GM13977 (cell line): Measurements from ENCODE around the gene GLE1.
"Not testable (repeated sequence)": the region's sequence is repeated elsewhere in the genome, so short reads cannot be mapped to it uniquely, and the experiment has no call there.

Experiments used
- DNase-seq: peaks from one replicate; pipeline ENCODE4 v3.0.0; 2012; ENCODE audit warnings: low spot score
- in situ Hi-C: fragments of 300-500 bp; cut with MboI; formaldehyde crosslinking; loops from one replicate; pipeline ENCODE4 v1.12.0; 2022; ENCODE audit warnings: low sequenced_read_pairs, low pct_unique_long_range_greater_than_20kb, mixed read lengths, inconsistent platforms; ENCODE audit not compliant: unreplicated experiment
- TF ChIP-seq, protein P1 (sequence below): IDR thresholded peaks from 2 replicates; pipeline ENCODE4 v1.5.1; 2012; ENCODE audit warnings: mild to moderate bottlenecking, control low read depth; ENCODE audit not compliant: insufficient read depth; ENCODE audit errors: extremely low read depth, missing control alignments

Gene GLE1

DNA sequence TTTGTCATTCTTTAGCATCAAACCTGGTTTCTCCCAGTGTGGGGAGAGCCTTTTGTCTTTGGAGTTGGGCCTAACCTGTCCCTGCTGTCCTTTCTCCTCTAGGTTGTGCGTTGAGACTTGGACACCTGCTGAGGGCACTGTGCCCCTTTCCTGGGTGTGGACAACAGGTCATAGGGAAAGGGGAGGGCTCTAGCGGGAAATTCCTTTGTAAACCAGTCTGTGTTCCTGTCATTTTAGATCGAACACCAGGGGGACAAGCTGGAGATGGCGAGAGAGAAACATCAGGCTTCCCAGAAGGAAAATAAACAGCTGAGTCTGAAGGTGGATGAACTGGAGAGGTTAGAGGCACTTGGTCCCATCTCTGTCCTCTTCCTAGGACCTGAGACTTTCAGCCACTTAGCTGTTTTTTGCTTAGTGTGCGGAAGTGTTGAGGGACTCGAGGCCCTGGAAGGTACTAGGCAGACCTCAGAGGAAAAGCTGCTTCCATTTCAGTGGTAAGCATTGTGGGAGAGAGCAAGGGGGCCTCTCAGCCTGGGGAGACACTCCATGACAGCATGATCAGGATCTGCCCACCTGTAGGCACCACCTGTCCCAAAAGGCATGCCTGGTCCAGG, 8.6 kb upstream of the GLE1 start:
- TF ChIP-seq, protein P1, sequence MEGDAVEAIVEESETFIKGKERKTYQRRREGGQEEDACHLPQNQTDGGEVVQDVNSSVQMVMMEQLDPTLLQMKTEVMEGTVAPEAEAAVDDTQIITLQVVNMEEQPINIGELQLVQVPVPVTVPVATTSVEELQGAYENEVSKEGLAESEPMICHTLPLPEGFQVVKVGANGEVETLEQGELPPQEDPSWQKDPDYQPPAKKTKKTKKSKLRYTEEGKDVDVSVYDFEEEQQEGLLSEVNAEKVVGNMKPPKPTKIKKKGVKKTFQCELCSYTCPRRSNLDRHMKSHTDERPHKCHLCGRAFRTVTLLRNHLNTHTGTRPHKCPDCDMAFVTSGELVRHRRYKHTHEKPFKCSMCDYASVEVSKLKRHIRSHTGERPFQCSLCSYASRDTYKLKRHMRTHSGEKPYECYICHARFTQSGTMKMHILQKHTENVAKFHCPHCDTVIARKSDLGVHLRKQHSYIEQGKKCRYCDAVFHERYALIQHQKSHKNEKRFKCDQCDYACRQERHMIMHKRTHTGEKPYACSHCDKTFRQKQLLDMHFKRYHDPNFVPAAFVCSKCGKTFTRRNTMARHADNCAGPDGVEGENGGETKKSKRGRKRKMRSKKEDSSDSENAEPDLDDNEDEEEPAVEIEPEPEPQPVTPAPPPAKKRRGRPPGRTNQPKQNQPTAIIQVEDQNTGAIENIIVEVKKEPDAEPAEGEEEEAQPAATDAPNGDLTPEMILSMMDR, result no peak
- in situ Hi-C loops, result no loop called here
- DNase-seq, result no peak

GRCh38 chr9:128497824-128498610, 6.5 kb upstream of the GLE1 start:
- in situ Hi-C loops, result no loop called here
- DNase-seq, result no peak
- TF ChIP-seq, protein P1, result peak; percentile 7

DNA sequence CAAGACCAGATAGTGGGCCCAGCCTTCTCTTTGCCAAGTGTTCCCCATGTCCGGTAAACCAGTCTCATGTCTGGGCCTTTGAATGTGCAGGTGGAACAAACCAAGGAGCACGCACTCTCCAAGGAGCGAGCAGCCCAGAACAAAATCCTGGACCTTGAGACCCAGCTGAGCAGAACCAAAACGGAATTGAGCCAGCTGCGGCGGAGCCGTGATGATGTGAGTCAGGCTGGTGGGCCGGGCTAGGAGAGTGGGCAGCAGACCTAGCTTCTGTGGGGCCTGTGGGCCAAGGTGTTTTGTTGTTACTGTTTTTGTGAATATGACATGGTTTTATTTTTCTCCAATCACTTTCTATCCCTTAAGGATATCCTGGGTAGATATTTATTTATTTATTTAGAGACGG, 5.6 kb upstream of the GLE1 start:
- DNase-seq, result no peak
- in situ Hi-C loops, result no loop called here
- TF ChIP-seq, protein P1, result no peak

DNA sequence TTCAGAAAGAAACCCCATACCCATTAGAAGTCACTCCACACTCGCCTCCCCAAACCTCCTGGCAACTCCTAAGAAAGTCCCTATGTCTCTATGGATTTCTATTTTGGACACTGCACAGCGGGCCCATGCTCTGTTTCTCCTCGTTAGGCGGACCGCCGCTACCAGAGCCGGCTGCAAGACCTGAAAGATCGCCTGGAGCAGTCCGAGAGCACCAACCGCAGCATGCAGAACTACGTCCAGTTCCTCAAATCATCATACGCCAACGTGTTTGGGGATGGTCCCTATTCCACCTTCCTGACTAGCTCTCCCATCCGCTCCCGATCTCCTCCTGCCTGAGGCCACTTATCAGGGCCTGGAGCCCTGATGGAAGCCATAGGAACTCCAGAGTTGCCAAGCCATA, 4.6 kb upstream of the GLE1 start:
- no peak for DNase-seq
- TF ChIP-seq, protein P1, result no peak
- in situ Hi-C loops, result no loop called here

DNA sequence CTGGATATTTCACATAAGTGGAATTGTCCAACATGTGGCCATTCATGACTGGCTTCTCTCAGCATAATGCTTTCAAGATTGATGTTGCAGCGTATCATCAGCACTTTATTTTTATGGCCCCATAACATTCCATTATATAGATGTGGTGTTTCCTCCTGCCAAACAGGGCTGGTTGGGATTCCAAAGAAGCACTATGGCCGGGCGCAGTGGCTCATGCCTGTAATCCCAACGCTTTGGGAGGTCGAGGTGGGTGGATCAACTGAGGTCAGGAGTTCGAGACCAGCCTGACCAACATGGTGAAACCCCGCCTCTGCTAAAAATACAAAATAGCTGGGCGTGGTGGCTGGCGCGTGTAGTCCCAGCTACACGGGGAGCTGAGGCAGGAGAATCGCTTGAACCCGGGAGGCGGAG, 1.1 kb upstream of the GLE1 start:
- in situ Hi-C loops, DNase-seq: not testable (repeated sequence)

- TF ChIP-seq, protein P1, result no peak
- DNase-seq, result peak; percentile 47
- in situ Hi-C loops, result no loop called here
Observed at GRCh38 chr9:128503870-128504269, 649 bp upstream of the GLE1 start.

GRCh38 chr9:128505414-128505765, 871 bp downstream of the GLE1 start:
- no peak for DNase-seq
- in situ Hi-C loops, result no loop called here
- TF ChIP-seq, protein P1, result no peak

- DNase-seq, in situ Hi-C loops: not testable (repeated sequence)
Observed at GRCh38 chr9:128505906-128506305, 1.4 kb downstream of the GLE1 start.
